KG1 (cell line): Measurements from ENCODE around the gene RHOT1.
"Not testable (repeated sequence)": the region's sequence is repeated elsewhere in the genome, so short reads cannot be mapped to it uniquely, and the experiment has no call there.

Experiments
- DNase-seq: peaks from one replicate; lab custom pipeline; 2025; lab: John Stamatoyannopoulos, UW

Gene RHOT1

GRCh38 chr17:32159586-32160438, 17.5 kb downstream of the RHOT1 start:
- DNase-seq: no peak

DNA sequence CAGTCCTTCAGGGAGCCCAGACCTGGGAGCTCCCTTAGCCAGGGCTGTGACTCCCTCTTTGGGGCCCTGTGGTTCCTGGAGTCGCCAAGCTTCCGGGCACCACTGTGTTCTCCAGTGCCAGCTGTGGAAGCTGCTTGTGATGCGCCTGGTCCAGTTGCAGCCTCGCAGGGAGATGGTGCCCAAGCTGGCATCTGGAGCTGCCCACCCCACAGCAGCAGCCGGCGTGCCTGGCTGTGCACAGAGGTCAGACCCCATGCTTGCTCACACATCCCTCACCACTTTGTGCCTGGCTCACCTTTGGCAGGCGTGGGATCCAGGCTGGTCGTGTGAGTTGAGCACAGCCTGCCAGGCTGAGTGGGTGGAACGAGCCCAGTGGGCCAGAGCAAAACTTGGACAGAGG, 18.2 kb downstream of the RHOT1 start:
- DNase-seq: no peak

DNA sequence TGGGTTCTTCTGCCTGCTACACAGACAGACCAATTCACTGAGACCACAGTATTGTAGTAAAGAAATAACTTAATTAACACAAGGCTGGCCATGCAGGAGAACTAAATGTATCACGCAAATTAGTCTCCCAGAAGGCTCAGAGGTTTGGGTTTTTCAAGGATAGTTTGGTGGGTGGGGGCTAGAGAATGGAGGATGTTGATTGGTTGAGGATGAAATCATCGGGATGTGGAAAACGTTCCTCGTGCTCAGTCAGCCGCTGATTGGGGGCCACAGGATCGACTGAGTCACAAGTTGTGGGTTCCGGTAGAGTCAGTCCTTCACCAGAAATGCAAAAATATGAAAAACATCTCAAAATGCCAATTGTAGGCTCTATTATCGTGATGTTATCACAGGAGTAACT, 18.7 kb downstream of the RHOT1 start:
- DNase-seq: no peak

- DNase-seq: no peak
Measured at GRCh38 chr17:32161506-32162365, 19.4 kb downstream of the RHOT1 start.

DNA sequence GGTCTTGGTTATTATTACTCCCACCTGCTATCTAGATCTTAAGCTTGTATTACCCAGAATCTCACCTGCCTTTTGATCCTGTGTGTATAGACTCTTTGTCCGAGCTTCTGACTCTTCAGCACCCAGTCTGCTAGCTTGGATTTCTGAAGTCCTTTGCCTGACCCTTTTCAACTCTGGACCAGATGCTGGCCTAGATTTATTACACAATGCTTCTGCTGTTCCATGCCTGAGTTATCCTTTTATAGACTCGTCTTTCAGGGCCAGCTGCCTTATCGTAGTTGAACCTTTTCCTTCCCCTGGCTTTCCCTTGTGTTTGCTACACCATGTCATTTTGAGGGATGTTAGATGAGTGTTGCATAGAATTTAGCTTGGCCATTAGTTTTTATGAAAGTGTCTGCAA, 32.6 kb downstream of the RHOT1 start:
- no peak for DNase-seq

DNA sequence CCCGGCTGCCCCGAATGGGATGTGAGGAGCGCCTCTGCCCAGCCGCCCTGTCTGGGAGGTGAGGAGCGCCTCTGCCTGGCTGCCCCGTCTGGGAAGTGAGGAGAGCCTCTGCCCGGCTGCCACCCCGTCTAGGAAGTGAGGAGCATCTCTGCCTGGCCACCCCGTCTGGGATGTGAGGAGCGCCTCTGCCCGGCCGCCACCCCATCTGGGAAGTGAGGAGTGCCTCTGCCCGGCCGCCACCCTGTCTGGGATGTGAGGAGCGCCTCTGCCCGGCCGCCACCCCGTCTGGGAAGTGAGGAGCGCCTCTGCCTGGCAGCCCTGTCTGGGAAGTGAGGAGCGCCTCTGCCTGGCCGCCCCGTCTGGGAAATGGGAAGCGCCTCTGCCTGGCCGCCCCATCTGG, 36.4 kb downstream of the RHOT1 start:
- not testable (repeated sequence) for DNase-seq

GRCh38 chr17:32179103-32179502, 36.8 kb downstream of the RHOT1 start:
- not testable (repeated sequence) for DNase-seq

GRCh38 chr17:32179526-32179925, 37.2 kb downstream of the RHOT1 start:
- DNase-seq: not testable (repeated sequence)

GRCh38 chr17:32180262-32180661, 38.0 kb downstream of the RHOT1 start:
- DNase-seq: not testable (repeated sequence)

- DNase-seq: no peak
Measured at GRCh38 chr17:32185875-32186274, 43.6 kb downstream of the RHOT1 start.

DNA sequence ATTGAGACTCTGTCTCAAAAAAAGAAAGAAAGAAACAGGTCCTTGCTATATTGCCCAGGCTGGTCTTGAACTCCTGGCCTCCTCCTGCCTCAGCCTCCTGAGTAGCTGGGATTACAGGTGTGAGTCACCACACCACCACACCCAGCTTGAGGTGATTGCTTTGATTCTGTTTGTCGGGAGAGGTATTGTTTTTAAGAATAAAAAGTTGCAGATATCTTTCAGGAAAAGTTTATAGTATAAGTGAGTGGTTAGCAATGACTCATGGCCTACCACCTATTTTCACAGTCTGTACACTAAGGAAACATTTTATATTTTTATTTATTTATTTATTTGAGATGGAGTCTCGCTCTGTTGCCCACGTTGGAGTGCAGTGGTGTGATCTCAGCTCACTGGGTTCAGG, 45.0 kb downstream of the RHOT1 start:
- no peak for DNase-seq

GRCh38 chr17:32189343-32189742, 47.0 kb downstream of the RHOT1 start:
- DNase-seq: no peak

DNA sequence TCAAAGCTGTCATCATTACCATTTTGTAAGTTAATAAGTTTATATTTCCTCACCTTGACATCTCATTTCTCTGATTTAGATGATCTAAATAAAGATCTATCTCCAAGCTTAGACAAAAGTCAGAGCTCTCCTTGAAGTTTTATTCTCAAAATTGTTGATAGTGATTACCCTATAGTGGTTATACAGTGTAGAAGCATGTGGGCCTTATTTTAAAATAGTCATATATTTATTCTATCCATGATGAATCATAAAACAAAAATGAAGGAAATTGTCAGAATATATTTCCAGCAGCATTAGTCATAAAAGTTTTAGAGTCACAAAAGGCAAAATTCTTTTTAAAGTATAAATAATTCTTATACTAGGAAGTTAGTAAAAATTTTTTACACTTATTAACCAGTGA, 49.0 kb downstream of the RHOT1 start:
- DNase-seq: no peak

GRCh38 chr17:32192379-32192778, 50.1 kb downstream of the RHOT1 start:
- no peak for DNase-seq

DNA sequence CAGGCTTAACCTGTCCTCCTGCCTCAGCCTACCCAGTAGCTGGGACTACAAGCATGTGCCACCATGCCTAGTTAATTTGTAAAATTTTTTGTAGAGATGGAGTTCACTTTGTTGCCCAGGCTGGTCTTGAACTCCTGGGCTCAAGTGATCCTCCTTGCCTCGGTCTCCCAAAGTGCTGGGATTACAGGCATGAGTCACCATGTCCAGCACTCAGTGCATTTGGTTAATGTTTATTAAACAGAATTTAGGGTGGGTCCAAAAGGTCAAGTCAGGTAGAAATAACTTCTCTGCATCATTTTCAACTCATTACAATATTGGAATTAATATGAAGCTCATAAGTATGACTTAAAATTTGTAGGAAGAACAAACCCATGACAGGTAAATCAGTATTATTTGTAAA, 55.7 kb downstream of the RHOT1 start:
- no peak for DNase-seq

GRCh38 chr17:32206861-32207260, 64.6 kb downstream of the RHOT1 start:
- no peak for DNase-seq

DNA sequence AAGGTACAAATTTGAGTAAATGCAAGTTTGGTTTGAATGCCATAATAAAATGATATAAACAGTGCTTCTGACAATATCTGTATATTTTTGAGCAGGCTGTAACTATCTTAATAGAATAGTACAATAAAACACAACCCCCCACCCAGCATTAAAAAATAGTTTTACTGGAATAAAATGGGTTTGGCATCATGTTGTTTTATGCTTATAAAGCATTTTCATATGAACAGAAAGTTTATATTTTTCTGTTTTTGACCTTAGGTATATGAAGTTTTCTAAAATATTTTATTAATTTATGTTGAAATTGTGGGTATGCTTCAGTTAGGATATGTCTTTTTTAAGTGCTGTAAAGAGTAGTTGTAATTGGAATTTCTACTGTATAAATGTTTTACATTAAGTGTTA, 66.1 kb downstream of the RHOT1 start:
- no peak for DNase-seq

DNA sequence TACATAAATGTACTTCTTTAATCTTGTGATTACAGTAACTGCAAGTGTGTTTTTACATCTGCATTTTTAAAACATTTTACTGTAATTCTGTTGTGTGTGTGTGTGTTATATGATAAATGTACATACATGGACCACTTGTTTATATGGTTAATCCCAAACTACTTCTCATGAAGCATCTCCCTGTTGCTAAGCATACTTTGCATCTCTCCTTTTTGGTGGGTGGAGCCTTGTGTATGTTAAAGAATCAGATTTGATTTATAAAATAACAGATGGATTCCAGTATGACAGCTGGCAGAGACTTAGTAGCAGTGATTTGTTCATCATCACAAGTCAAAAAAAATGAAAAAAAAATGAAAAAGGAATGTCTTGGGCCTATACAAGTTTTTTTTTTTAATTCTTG, 67.3 kb downstream of the RHOT1 start:
- DNase-seq: no peak

- no peak for DNase-seq
Measured at GRCh38 chr17:32211671-32212070, 69.4 kb downstream of the RHOT1 start.

GRCh38 chr17:32215696-32216095, 73.4 kb downstream of the RHOT1 start:
- no peak for DNase-seq

- no peak for DNase-seq
Measured at GRCh38 chr17:32222621-32223020, 80.3 kb downstream of the RHOT1 start.

DNA sequence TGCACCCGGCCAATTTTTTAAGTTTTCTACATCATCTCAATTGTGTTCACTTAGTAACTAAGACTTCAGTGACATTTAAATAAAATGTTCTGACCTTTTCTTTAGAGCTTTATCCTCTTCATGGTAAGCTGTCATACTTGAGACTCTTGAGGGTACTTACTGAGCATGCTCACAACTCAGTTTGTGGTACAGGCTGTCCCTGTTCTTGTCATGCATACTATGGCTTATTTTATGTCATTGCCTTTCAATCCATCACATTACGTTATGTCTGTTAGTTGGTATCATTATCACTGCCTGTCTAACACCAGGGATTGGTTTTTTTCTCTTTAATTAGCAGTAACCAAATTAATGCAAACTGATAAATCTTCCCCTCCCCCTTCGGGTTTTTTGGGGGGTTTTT, 81.4 kb downstream of the RHOT1 start:
- DNase-seq: no peak

GRCh38 chr17:32226886-32227285, 84.6 kb downstream of the RHOT1 start:
- no peak for DNase-seq
